Stimulated activated CD8-positive, alpha-beta memory T cell treated with anti-CD3 and anti-CD28 coated beads, Interleukin-7, amount 100 ng/mL, for 1 hour (primary cell): ENCODE measurements around the gene STAT5B.
A peak's percentile ranks its signal among the peaks of the same experiment; 100 is the strongest.
"Not testable (repeated sequence)": the region's sequence is repeated elsewhere in the genome, so short reads cannot be mapped to it uniquely, and the experiment has no call there.

Experiments used
- DNase-seq, 2 donors: peaks; one replicate each; pipeline ENCODE4 v3.0.0-alpha.2; 2020; ENCODE audit warnings: low read depth in 2 of 2

The STAT5B gene

GRCh38 chr17:42276359-42276608 lies at the start of gene STAT5B:
STAT5B (minus strand) TSS chr17:42276391; CDS start chr17:42232127, 44,264 bp downstream.
- DNase-seq: peak in 1 of 2 donors; percentile 37

GRCh38 chr17:42325026-42325425 lies 48.8 kb upstream of the STAT5B start:
- DNase-seq: no peak

DNA sequence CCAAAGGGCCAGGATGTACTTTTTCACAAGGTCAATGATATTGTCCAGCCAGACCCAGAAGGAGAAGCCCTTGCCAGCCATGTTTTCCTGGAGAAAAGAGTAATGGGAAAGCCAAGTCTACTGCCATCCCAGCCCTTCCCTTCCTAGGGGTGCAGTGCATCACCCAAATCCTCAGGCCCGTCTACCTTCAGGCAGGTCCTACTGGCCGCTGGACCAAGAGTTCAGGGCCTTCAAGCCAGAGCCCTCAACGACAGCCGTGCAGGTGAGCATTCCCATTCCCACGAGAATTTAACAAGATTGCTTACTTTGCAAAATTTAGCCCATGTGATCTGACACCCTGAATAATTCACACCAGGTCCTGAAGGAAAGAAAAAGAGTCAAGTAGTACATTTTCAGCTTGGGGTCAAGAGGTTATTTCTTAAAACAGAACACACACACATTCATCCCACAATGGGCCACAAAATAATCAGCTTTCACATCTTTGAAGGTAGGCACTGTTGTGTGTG lies 47.1 kb upstream of the STAT5B start:
- DNase-seq: no peak

GRCh38 chr17:42322382-42323267 lies 46.4 kb upstream of the STAT5B start:
- peak; percentile 86 to 93 for DNase-seq

GRCh38 chr17:42321555-42321954 lies 45.4 kb upstream of the STAT5B start:
- DNase-seq: no peak

- DNase-seq: not testable (repeated sequence)
Measured at GRCh38 chr17:42317967-42318366, 41.8 kb upstream of the STAT5B start.

DNA sequence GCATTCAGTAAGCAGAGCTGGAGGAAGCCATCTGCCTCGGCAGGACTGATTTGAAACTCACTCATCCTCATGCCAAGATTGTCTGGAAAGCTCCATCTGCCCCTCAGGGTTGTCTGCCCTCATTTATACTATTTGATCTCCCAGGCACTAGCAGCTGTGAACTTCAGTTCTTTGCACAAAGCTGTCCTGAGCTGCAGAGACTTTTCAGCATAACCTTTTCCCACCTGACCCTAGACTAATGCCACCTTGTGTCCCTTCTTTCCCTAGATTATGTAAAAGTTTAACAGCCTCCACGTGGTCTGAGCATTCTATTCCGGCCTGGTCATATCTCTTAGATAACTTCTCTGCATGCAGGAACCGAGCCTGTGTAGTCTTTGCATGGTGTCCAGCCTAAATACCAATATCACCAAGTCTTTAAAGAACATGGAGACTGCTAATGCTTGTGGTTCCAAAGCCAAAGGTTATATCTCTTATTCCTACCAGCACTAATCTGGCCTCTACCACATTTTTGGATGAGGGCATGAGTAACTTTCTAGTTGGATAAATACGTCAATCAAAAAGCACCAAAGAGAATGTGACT lies 41.2 kb upstream of the STAT5B start:
- no peak for DNase-seq

DNA sequence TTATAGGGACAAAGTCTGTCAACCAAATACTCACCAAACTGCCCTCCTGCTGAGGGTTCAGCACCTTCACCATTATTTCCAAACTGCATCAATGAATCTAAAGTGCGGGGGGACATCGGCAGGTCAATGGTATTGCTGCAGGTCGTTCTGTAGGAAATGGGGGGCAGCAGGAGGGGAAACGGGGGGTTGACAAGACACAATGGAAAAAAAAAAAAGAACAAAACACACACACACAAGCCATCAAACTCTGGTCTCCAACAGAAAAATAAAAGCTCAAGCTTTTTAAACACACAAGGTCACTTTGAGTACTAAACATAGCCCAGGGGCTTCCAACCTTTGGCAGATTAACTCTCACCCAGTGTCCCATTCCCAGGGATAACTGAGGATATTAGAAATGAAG lies 40.6 kb upstream of the STAT5B start:
- DNase-seq: no peak

GRCh38 chr17:42315402-42316156 lies 39.4 kb upstream of the STAT5B start:
- DNase-seq: no peak

DNA sequence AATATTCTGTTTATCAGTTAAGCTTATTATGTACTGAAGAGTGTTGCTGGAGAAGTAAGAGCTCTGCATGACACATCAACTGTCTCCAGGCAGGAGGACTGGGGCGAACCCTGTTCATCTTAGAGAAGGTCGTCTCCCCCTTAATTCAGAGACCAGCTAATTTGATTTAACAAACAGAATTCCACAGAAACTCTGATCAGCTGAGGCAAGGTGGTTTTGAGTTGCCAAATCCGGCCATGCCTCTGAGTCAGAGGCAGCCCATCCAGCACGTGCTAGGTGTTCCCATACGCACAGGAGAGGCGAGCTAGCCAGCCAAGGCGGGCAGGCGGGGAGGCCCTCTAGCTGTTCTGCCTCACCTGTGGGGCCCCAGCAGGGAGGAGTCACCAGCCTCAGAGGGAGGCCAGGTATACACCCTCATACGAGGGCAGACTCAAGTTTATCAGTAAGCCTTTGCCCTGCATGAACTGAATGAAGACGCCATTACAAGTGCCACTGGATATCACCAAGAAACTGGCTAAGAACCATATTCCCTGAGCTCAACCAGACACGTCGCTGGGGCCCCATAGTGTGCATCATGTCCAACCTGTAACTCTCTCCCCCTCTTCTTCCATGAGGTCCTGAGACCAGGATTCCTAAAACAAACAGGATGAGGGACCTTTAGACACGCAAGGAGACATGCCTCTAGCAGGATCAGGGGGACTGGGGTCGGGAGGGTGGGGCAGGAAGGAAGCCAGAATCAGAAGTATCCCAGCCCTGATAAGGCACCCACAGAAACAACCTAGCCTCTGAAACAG lies 37.8 kb upstream of the STAT5B start:
- DNase-seq: no peak

GRCh38 chr17:42313389-42313772 lies 37.2 kb upstream of the STAT5B start:
- no peak for DNase-seq

DNA sequence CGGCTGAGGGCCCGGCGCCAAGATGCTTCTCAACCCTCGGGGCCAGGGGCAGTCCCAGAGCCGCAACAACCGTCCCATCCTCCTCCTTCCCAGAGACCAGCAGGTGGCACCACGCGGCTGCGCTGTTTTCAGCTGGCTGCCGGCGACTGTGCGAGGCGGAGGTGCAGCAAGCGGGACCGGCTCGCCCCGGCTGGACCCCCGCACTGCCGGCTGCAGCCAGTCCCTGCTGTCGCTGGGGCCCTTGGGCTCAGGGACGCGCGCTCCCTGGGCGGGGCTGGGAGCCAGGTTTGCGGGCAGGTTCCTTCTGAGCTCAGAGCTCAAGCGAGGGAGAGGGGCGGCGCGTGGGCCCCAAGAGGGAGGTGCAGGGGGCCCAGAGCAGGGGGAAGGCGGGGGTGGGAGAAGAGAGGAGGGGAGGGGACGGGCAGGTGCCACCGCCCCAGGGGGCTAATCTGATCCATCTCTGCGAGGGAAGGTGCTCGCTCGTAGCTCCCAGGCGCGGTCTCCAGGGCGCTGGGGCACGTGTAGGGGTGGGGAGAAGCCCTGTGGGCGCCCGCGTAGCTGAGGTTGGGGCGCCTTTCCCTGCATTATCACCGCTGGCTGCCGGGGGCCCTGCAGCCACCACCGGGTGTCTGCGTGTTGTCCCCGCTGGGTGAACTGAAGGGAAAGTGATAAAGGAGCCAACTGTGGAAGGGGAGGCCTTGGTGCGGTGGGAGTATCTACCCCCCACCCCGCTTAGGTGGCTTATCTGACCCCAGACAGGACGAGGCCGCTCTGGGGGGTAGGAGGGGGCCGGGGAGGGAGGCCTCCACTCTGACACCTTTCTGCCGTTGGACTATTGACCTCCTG lies 36.3 kb upstream of the STAT5B start:
- peak; percentile 55 to 60 for DNase-seq

DNA sequence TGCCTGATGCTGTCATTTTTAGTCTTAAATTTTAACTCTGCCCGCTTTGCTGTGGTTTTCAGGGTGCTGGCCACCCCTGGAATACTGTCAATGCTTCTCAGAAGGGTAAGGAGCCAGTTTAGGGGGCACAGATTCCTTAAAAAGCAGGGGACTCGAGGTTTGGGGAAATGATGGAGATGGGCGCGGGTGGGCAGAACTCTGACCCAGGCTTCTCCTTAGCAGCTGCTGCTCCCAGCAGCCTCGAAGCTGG lies 35.8 kb upstream of the STAT5B start:
- no peak for DNase-seq

GRCh38 chr17:42311240-42312034 lies 35.2 kb upstream of the STAT5B start:
- DNase-seq: no peak

DNA sequence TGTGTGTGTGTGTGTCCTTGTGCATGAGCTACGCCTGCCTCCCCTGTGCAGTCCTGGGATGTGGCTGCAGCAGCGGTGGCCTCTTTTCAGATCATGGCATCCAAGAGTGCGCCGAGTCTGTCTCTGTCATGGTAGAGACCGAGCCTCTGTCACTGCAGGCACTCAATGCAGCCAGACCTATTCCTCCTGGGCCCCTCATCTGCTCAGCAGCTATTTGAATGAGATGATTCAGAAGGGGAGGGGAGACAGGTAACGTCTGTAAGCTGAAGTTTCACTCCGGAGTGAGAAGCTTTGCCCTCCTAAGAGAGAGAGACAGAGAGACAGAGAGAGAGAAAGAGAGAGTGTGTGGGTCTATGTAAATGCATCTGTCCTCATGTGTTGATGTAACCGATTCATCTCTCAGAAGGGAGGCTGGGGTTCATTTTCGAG lies 34.6 kb upstream of the STAT5B start:
- DNase-seq: no peak

- DNase-seq: no peak
Measured at GRCh38 chr17:42309986-42310786, 34.0 kb upstream of the STAT5B start.

- no peak for DNase-seq
Measured at GRCh38 chr17:42309142-42309541, 33.0 kb upstream of the STAT5B start.

DNA sequence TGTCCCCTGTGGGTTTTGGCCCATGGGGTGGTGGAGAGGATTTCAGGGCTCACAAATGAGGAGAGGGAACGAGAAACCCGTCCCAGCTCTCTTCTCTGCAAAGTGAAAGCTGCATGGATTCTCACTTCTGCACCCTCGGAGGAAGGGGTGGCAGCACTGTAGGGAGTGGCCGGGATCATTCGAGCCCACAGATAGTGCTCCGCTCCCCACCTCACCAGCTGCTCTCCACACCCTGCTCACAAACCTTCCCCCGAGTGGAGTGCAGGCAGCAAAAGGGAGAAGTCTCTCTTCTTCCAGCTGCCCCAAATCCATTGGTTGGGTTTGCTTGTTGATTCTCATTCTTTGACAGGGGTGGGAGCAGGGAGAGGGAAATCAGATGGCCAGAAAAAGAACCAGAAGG lies 32.3 kb upstream of the STAT5B start:
- no peak for DNase-seq

GRCh38 chr17:42307362-42307927 lies 31.3 kb upstream of the STAT5B start:
- DNase-seq: no peak
